H1 (cell line): ENCODE measurements around the gene GRAMD1B. TPM values are rescaled to one million over a fixed set of nuclear protein-coding genes. Genes with fewer than 3 reads are reported as not detected.

Experiments
- CTCF ChIA-PET: fragments of 300-600 bp; sonication (Branson Sonifier 250); formaldehyde crosslinking; loops from one replicate; lab custom pipeline; 2021; ENCODE audit not compliant: partially characterized antibody; lab: Charles Lee
- POLR2A ChIA-PET: fragments of 300-600 bp; sonication (Branson Sonifier 250); formaldehyde crosslinking; loops from one replicate; lab custom pipeline; 2021; ENCODE audit warnings: inconsistent platforms; ENCODE audit not compliant: partially characterized antibody; lab: Charles Lee
- DNase-seq, 2 experiments: peaks; one replicate each; pipeline versions ENCODE4 v3.0.0 to v3.0.0-alpha.2; 2010 to 2022; ENCODE audit warnings: low spot score in 2 of 2, low read depth in 1 of 2, mixed read lengths in 1 of 2
- FAIRE-seq: peaks from 2 replicates; lab custom pipeline; 2011; peaks lifted over from hg19 to GRCh38; lab: Jason Lieb, UNC
- H2AFZ ChIP-seq: 2 replicates; pipeline ENCODE4 v1.8.1; 2012; ENCODE audit warnings: low read length, inconsistent platforms
- H2AK5ac ChIP-seq: 2 replicates; pipeline ENCODE4 v1.6.1; 2013; ENCODE audit warnings: low read depth, low read length
- H2BK120ac ChIP-seq: replicated peaks from 2 replicates; pipeline ENCODE3; 2013; ENCODE audit warnings: low read depth, low read length, inconsistent platforms
- H2BK12ac ChIP-seq: 2 replicates; pipeline ENCODE4 v1.6.1; 2013; ENCODE audit warnings: low read depth, low read length
- H2BK15ac ChIP-seq: 2 replicates; pipeline ENCODE4 v1.6.1; 2013; ENCODE audit warnings: low read length
- H2BK20ac ChIP-seq: 2 replicates; pipeline ENCODE4 v1.6.1; 2013; ENCODE audit warnings: low read length
- H2BK5ac ChIP-seq: 2 replicates; pipeline ENCODE4 v1.6.1; 2013; ENCODE audit warnings: low read depth, low read length
- H3K14ac ChIP-seq: 2 replicates; pipeline ENCODE4 v1.6.1; 2013; ENCODE audit warnings: inconsistent platforms; ENCODE audit not compliant: insufficient read length
- H3K18ac ChIP-seq: 2 replicates; pipeline ENCODE4 v1.6.1; 2013; ENCODE audit warnings: low read length; ENCODE audit errors: extremely low read depth
- H3K23ac ChIP-seq: 2 replicates; pipeline ENCODE4 v1.6.1; 2013; ENCODE audit warnings: inconsistent platforms; ENCODE audit not compliant: insufficient read length
- H3K23me2 ChIP-seq: 2 replicates; pipeline ENCODE4 v1.6.1; 2013; ENCODE audit warnings: low read depth, low read length
- H3K27ac ChIP-seq: 2 replicates; pipeline ENCODE4 v1.6.1; 2011; ENCODE audit warnings: low read depth, low read length, inconsistent platforms
- H3K27me3 ChIP-seq, 4 experiments: replicated peaks in 1 of 4; 1 replicate in 1 of 4; 2 replicates in 3 of 4; pipeline versions ENCODE4 v1.6.1 to v1.8.1; 2011 to 2013; ENCODE audit warnings: low read length in 3 of 4, mild to moderate bottlenecking in 3 of 4, inconsistent platforms in 2 of 4, mixed read lengths in 2 of 4, moderate library complexity in 1 of 4; ENCODE audit not compliant: control insufficient read depth in 3 of 4, insufficient read depth in 3 of 4; ENCODE audit errors: extremely low read depth in 1 of 4
- H3K36me3 ChIP-seq, 4 experiments: 2 replicates each; pipeline versions ENCODE4 v1.6.1 to v1.8.1; 2011 to 2013; ENCODE audit warnings: mild to moderate bottlenecking in 4 of 4, low read length in 3 of 4, moderate library complexity in 2 of 4, control low read depth in 1 of 4, inconsistent platforms in 1 of 4; ENCODE audit not compliant: insufficient read depth in 4 of 4, control insufficient read depth in 2 of 4
- H3K4ac ChIP-seq: replicated peaks from 2 replicates; pipeline ENCODE3; 2013; ENCODE audit warnings: low read length, low read depth, mixed read lengths, inconsistent platforms; ENCODE audit not compliant: insufficient read length
- H3K4me1 ChIP-seq, 4 experiments: replicated peaks in 1 of 4; 1 replicate in 1 of 4; 2 replicates in 3 of 4; pipeline versions ENCODE4 v1.6.1 to v1.8.1; 2011 to 2013; ENCODE audit warnings: low read length in 3 of 4, inconsistent platforms in 2 of 4, mixed read lengths in 1 of 4; ENCODE audit not compliant: insufficient read depth in 4 of 4, control insufficient read depth in 3 of 4
- H3K4me2 ChIP-seq, 2 experiments: 2 replicates each; pipeline versions ENCODE4 v1.6.1 to v1.8.1; 2011 to 2013; ENCODE audit warnings: low read depth in 2 of 2, low read length in 2 of 2, control low read depth in 1 of 2, inconsistent platforms in 1 of 2, mild to moderate bottlenecking in 1 of 2; ENCODE audit not compliant: insufficient read depth in 1 of 2
- H3K4me3 ChIP-seq, 4 experiments: fragments of 200-600, 300-600 bp in 1 of 4; sonication (generic), shearing (Covaris generic), sonication (Bioruptor Twin) in 1 of 4; 2 replicates each; pipeline versions ENCODE4 v1.5.1 to v1.8.1; 2011 to 2016; ENCODE audit warnings: low read length in 4 of 4, low read depth in 3 of 4, control low read depth in 2 of 4, inconsistent platforms in 2 of 4, mild to moderate bottlenecking in 2 of 4, mixed read lengths in 1 of 4, moderate library complexity in 1 of 4; ENCODE audit not compliant: insufficient read depth in 2 of 4; ENCODE audit errors: extremely low read depth in 1 of 4
- H3K56ac ChIP-seq: replicated peaks from 2 replicates; pipeline ENCODE3; 2013; ENCODE audit warnings: low read depth, mild to moderate bottlenecking, mixed read lengths, low read length, inconsistent platforms; ENCODE audit not compliant: insufficient read length
- H3K79me1 ChIP-seq: 2 replicates; pipeline ENCODE4 v1.6.1; 2013; ENCODE audit warnings: low read depth, low read length, control low read depth
- H3K79me2 ChIP-seq, 2 experiments: 2 replicates each; pipeline versions ENCODE4 v1.6.1 to v1.8.1; 2012 to 2013; ENCODE audit warnings: low read length in 2 of 2, mild to moderate bottlenecking in 2 of 2, inconsistent platforms in 1 of 2; ENCODE audit not compliant: insufficient read depth in 2 of 2, control insufficient read depth in 1 of 2
- H3K9ac ChIP-seq, 4 experiments: replicated peaks in 1 of 4; 1 replicate in 1 of 4; 2 replicates in 3 of 4; pipeline versions ENCODE4 v1.6.1 to v1.8.1; 2011 to 2013; ENCODE audit warnings: low read depth in 3 of 4, low read length in 3 of 4, control low read depth in 2 of 4, mild to moderate bottlenecking in 2 of 4, moderate library complexity in 2 of 4, inconsistent platforms in 1 of 4; ENCODE audit errors: extremely low read depth in 1 of 4
- H3K9me3 ChIP-seq, 2 experiments: 2 replicates each; pipeline versions ENCODE4 v1.6.1 to v1.8.1; 2012 to 2013; ENCODE audit warnings: mild to moderate bottlenecking in 2 of 2, moderate library complexity in 2 of 2, control low read depth in 1 of 2, inconsistent platforms in 1 of 2, low read depth in 1 of 2, low read length in 1 of 2, mixed read lengths in 1 of 2; ENCODE audit not compliant: insufficient read depth in 2 of 2
- H4K20me1 ChIP-seq, 2 experiments: replicated peaks in 1 of 2; 2 replicates each; pipeline versions ENCODE3 to v1.8.1; 2011 to 2013; ENCODE audit warnings: inconsistent platforms in 2 of 2, low read length in 2 of 2, mild to moderate bottlenecking in 1 of 2; ENCODE audit not compliant: insufficient read depth in 2 of 2, control insufficient read depth in 1 of 2
- H4K5ac ChIP-seq: 2 replicates; pipeline ENCODE4 v1.6.1; 2013; ENCODE audit warnings: low read length, low read depth, mixed read lengths, inconsistent platforms; ENCODE audit not compliant: insufficient read length
- H4K8ac ChIP-seq: 2 replicates; pipeline ENCODE4 v1.8.0; 2013; ENCODE audit warnings: mild to moderate bottlenecking, moderate library complexity, low read length, inconsistent platforms; ENCODE audit not compliant: insufficient read depth; ENCODE audit errors: extremely low read depth
- H4K91ac ChIP-seq: replicated peaks from 2 replicates; pipeline ENCODE3; 2013; ENCODE audit warnings: low read length, mixed read lengths, inconsistent platforms; ENCODE audit not compliant: insufficient read length
- MAFK ChIP-seq: IDR thresholded peaks from 2 replicates; pipeline ENCODE4 v1.6.1; 2012; ENCODE audit warnings: low read depth, mild to moderate bottlenecking, improper control_type of control experiment, low read length
- SAP30 ChIP-seq: fragments of 300-600 bp; sonication (generic); IDR thresholded peaks from 2 replicates; pipeline ENCODE4 v1.7.1; 2012; ENCODE audit warnings: low read length, moderate library complexity, mild to moderate bottlenecking, inconsistent platforms; ENCODE audit not compliant: insufficient read depth, insufficient replicate concordance
- WGBS, 2 experiments: shearing (Covaris generic) in 1 of 2; methylation state at CpG; one replicate each; pipeline versions ENCODE4 v1.1.6 to v1.1.7; 2013 to 2015; ENCODE audit warnings: low lambda C conversion rate in 2 of 2, mixed read lengths in 2 of 2, inconsistent platforms in 1 of 2, low coverage in 1 of 2, missing lambda C conversion rate in 1 of 2; ENCODE audit not compliant: insufficient replicate concordance in 2 of 2, insufficient coverage in 1 of 2, insufficient read length in 1 of 2; ENCODE audit errors: extremely low coverage in 1 of 2, missing lambda C conversion rate in 1 of 2; 5-methylcytosine and 5-hydroxymethylcytosine counted together
- polyA plus RNA-seq, 7 experiments: library from polyadenylated mRNA; depleted of rRNA in 3 of 7; stranded (reverse) in 5 of 7; unstranded in 2 of 7; fragments of >200 nt in 5 of 7; fragments of 200-250 nt in 2 of 7; gene quantifications; 1 replicate in 5 of 7; 2 replicates in 1 of 7; 4 replicates in 1 of 7; pipeline versions ENCODE4 v1.2.1 to v1.2.3, GENCODE V29; 2011 to 2013; ENCODE audit warnings: missing spikeins in 2 of 7, mixed read lengths in 2 of 7
- total RNA-seq: library from RNA; stranded (reverse); fragmentation: NEBNext Ultra II Directional; extraction: Animal tissue kit (Norgen Biotek cat#: 25700); gene quantifications from 2 replicates; pipeline ENCODE4 v1.2.1, GENCODE V29; 2021

Gene GRAMD1B
- total and polyA plus RNA-seq, 2 of the 8 experiments (the other 6 are each of a cell fraction or from before 2014, with no cell fraction given), result 10.1 to 21.2 TPM

GRCh38 chr11:123457187-123457770 lies 27.2 kb downstream of the GRAMD1B start:
- no peaks in the 10 kb centered on the region; a peak in 1 of 8 replicates for H3K36me3 ChIP-seq
- H3K14ac ChIP-seq, result no peak overlapping the region
- H3K4ac ChIP-seq, result no peak overlapping the region
- H3K18ac ChIP-seq, result no peak overlapping the region
- ChIA-PET CTCF (interaction anchor here (0.6 to 1.8 kb wide), 4 partner anchors 49 to 614 kb away, joined by 3 to 4 read pairs (median 4); no protein-coding TSS in a partner anchor), POLR2A (no interaction called here)
- no peaks in the 10 kb centered on the region for H3K79me1 ChIP-seq
- H3K27me3 ChIP-seq, result no peaks in the 10 kb centered on the region
- H3K9me3 ChIP-seq, result no peaks in the 10 kb centered on the region
- 93% methylated on average over 8 of the region's 8 CpGs; no CpG with 5 or more reads in 1 of the 2 experiments for WGBS, 2 experiments
- no peak overlapping the region for H3K23ac ChIP-seq
- no peak overlapping the region for H3K56ac ChIP-seq
- H3K23me2 ChIP-seq, result no peaks in the 10 kb centered on the region
- no peak overlapping the region for H3K27ac ChIP-seq
- no peak overlapping the region for H2BK15ac ChIP-seq
- H3K4me2 ChIP-seq, result no peak overlapping the region
- no peak overlapping the region for H2BK5ac ChIP-seq
- H3K9ac ChIP-seq, result no peak overlapping the region
- DNase-seq, result no peak
- no peak overlapping the region for H2AFZ ChIP-seq
- peaks cover 0 to 7% (median 5%) of the 10 kb centered on the region in 4 experiments; a peak in 3 of 7 replicates for H3K4me1 ChIP-seq
- H4K5ac ChIP-seq, result no peak overlapping the region
- H2BK20ac ChIP-seq, result no peak overlapping the region
- H3K4me3 ChIP-seq, result no peak overlapping the region
- no peak for FAIRE-seq
- no peaks in the 10 kb centered on the region for H4K20me1 ChIP-seq
- H2AK5ac ChIP-seq, result no peak overlapping the region
- no peak overlapping the region for H2BK120ac ChIP-seq
- no peak overlapping the region for H4K8ac ChIP-seq
- H4K91ac ChIP-seq, result no peak overlapping the region
- H2BK12ac ChIP-seq, result no peak overlapping the region
- TF ChIP-seq MAFK (no peak), SAP30 (no peak)
- TF ChIP-seq, all 59 proteins: peak for 0
- H3K79me2 ChIP-seq, result no peaks in the 10 kb centered on the region
